Activated naive CD8-positive, alpha-beta T cell treated with anti-CD3 and anti-CD28 coated beads, Interleukin-2, amount 50 U/mL, for 24 hours (primary cell): ENCODE measurements around the gene MTUS2.
A peak's percentile ranks its signal among the peaks of the same experiment; 100 is the strongest.

Source experiments
- ATAC-seq: fragments of 150-1000 bp; cut with Tn5 transposase; one replicate; pipeline ENCODE4 v1.10.0; 2021
- DNase-seq: peaks from one replicate; pipeline ENCODE4 v3.0.0; 2021
- H3K27ac Mint-ChIP-seq: one replicate; pipeline ENCODE4 v1.8.0; 2021; ENCODE audit warnings: mild to moderate bottlenecking, mixed read lengths
- H3K27me3 Mint-ChIP-seq: one replicate; pipeline ENCODE4 v1.8.0; 2021; ENCODE audit warnings: mixed read lengths
- H3K36me3 Mint-ChIP-seq: one replicate; pipeline ENCODE4 v1.8.0; 2021; ENCODE audit warnings: low read depth, mixed read lengths
- H3K4me1 Mint-ChIP-seq: one replicate; pipeline ENCODE4 v1.8.0; 2021; ENCODE audit warnings: mixed read lengths
- H3K4me3 Mint-ChIP-seq: one replicate; pipeline ENCODE4 v1.8.0; 2021; ENCODE audit warnings: mild to moderate bottlenecking, moderate library complexity, mixed read lengths
- H3K9me3 Mint-ChIP-seq: one replicate; pipeline ENCODE4 v1.8.0; 2021; ENCODE audit warnings: mixed read lengths

MTUS2 gene

DNA sequence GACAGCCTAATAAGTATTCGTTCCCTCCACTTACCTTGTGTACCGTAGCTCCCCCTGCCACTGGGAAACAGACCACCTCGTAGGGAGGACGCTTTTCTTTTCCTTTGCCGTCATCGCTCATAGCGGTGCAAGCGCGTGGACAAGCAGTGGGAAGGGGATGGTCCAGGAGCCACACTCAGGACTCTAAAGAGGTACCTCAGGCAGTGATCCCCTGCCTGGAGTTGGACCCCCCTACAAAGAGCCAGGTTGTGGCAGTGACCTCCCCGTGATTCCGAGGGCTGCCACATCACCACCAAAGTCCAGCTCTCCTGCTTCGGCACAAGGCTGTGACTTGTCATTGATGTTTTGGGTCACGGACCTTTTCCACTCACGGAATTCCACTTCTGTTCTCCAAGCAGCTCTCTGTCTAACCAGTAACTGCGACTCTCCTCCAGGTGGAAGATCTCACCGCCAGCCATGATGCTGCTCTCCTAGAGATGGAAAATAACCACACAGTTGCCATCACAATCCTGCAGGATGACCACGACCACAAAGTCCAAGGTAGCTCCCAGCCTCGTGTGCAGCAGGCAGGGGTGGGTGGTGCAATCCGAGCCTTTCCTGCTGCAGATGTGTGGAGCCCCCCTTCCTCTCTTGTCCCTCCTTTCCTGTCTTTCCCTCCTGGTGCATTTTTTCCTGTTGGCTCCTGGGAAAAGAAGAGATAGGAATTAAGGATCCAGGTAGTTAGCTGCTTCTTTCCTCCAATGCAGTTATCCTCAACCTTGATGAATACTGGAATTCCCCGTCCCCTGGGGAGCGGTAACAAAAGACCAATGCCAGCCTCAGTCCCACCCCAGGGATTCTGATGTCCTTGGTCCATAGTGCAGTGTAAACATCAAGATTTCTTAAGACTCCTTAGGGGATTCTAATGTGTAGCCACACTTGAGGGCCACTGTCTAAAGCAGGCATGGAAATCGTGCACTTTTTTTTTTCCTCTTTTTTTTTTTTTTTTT is 667.6 kb downstream of the MTUS2 start:
- Mint-ChIP-seq H3K36me3 (no peaks in the 10 kb centered on the region), H3K27me3 (peaks cover 13% of the 10 kb centered on the region), H3K4me1 (peaks cover 1% of the 10 kb centered on the region), H3K27ac (no peak overlapping the region), H3K9me3 (no peaks in the 10 kb centered on the region), H3K4me3 (no peak overlapping the region)
- DNase-seq (no peak), ATAC-seq (no peak)

- DNase-seq (no peak), ATAC-seq (no peak)
- Mint-ChIP-seq H3K9me3 (no peaks in the 10 kb centered on the region), H3K36me3 (no peaks in the 10 kb centered on the region), H3K4me3 (no peak overlapping the region), H3K4me1 (peaks cover 3% of the 10 kb centered on the region), H3K27me3 (peaks cover 16% of the 10 kb centered on the region), H3K27ac (no peak overlapping the region)
Observed at GRCh38 chr13:29489650-29490560, 669.8 kb downstream of the MTUS2 start.

DNA sequence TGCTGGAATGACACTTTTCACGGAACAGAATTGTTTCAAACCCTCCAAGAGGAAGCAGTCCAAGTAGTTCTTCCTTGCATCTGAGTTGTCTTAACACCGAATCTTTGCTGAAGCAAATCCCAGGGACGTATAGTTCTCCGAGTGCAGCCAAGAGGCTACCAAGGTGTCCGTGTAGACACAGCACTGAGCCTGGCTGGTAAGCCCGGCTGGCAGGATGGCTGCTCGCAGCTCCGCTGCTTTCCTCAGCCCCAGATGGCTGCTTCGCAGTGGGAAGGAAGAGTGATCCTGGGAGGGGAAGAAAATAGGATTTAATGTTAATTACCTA is 670.4 kb downstream of the MTUS2 start:
- ATAC-seq (no peak), DNase-seq (no peak)
- Mint-ChIP-seq H3K27me3 (peaks cover 19% of the 10 kb centered on the region), H3K9me3 (no peaks in the 10 kb centered on the region), H3K36me3 (no peaks in the 10 kb centered on the region), H3K4me3 (no peak overlapping the region), H3K4me1 (peaks cover 3% of the 10 kb centered on the region), H3K27ac (no peak overlapping the region)

- peaks cover 3% of the 10 kb centered on the region for H3K4me1 Mint-ChIP-seq
Observed at GRCh38 chr13:29491248-29491647, 671.1 kb downstream of the MTUS2 start.

DNA sequence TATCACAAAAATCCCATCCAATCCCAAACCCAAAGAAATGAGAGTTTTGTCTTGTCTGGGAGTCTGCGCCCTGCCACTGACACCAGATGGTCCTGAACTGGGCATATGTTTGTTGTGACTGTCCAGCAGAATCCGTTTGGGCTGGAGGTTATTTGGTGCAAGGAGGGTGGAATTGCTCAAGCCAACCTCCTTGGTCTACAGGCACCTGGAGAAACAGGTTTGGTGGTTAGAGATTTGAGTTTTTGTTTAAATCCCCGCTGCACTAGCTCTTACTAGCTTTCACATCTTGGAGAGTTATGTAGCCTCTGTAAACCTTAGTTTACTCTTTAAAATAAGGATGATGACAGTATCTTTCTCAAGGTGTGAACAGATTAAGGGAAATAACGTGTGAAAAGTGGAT is 673.7 kb downstream of the MTUS2 start:
- peaks cover 18% of the 10 kb centered on the region for H3K27me3 Mint-ChIP-seq
- DNase-seq: no peak

More at GRCh38 chr13:29491248-29491647, 671.1 kb downstream of the MTUS2 start:
- DNase-seq (no peak), ATAC-seq (no peak)
- Mint-ChIP-seq H3K27me3 (peaks cover 21% of the 10 kb centered on the region), H3K4me3 (no peak overlapping the region), H3K36me3 (no peaks in the 10 kb centered on the region), H3K27ac (no peak overlapping the region), H3K9me3 (no peaks in the 10 kb centered on the region)

GRCh38 chr13:29494520-29494919 is 674.4 kb downstream of the MTUS2 start:
- H3K27me3 Mint-ChIP-seq: peaks cover 20% of the 10 kb centered on the region
- H3K36me3 Mint-ChIP-seq: no peaks in the 10 kb centered on the region
- no peak overlapping the region for H3K27ac Mint-ChIP-seq
- no peak overlapping the region for H3K4me3 Mint-ChIP-seq
- peaks cover 11% of the 10 kb centered on the region for H3K4me1 Mint-ChIP-seq
- ATAC-seq (no peak), DNase-seq (no peak)
- no peaks in the 10 kb centered on the region for H3K9me3 Mint-ChIP-seq

More for the DNA sequence above, 673.7 kb downstream of the MTUS2 start:
- Mint-ChIP-seq H3K27ac (no peak overlapping the region), H3K36me3 (no peaks in the 10 kb centered on the region), H3K4me1 (peaks cover 11% of the 10 kb centered on the region), H3K9me3 (no peaks in the 10 kb centered on the region), H3K4me3 (no peak overlapping the region)
- ATAC-seq: no peak

GRCh38 chr13:29496241-29496712 is 676.1 kb downstream of the MTUS2 start:
- Mint-ChIP-seq H3K27ac (peak overlapping the region; percentile 65), H3K4me1 (peaks cover 11% of the 10 kb centered on the region), H3K36me3 (no peaks in the 10 kb centered on the region), H3K9me3 (no peaks in the 10 kb centered on the region), H3K4me3 (no peak overlapping the region), H3K27me3 (peaks cover 21% of the 10 kb centered on the region)
- no peak for DNase-seq
- ATAC-seq: peak; percentile 16

DNA sequence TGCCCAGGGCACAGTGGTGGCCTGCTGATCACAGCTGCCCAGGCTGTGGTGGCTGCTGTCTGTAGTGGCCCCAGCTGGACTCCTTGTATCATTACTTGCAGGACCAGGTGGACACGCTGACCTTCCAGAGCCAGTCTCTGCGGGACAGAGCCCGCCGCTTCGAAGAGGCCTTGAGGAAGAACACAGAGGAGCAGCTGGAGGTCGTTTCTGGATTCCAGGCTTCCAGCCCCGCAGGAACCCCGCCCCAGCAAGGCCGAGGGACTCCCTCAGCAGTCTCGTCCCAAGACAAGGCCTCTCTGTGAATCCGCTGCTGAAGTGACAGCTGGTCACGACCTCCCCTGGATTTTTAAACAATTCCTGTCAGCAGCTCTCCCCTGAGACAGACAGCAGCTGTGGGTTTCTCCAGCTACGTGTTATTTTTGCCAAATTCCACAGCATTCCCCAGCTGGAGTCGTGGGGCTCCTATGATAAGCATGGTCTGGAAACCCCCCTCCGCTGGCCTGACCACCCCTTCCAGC is 677.1 kb downstream of the MTUS2 start:
- H3K4me3 Mint-ChIP-seq: no peak overlapping the region

DNA sequence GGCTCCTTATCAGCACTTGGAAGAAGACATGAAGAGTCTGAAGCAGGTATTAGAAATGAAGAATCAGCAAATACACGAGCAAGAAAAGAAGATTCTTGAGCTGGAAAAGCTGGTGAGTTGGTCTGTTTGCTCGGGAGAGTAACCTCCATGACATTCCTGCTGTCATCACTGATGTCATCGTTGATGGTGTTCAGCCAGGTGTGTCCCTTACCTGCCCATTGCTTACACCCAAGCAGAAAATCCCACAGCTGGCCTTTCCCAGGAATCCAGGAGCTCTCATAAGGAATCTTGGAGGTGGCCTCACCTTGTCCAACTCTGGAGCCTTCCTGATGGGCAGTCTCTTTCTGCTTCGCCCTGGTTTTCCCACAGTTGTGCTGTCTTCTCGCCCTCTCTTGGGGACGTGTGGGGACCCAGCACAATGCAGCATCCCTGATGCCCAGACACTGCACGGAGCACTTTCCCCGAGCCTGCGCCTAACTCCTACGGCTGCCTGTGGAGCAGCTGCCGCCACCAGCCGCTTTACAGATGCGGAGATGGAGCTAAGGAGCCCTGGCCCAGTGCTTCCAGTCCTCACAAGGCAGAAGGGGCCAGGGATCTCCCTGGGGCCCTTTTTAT is 678.4 kb downstream of the MTUS2 start:
- Mint-ChIP-seq H3K27ac (no peak overlapping the region), H3K27me3 (peaks cover 33% of the 10 kb centered on the region), H3K36me3 (no peaks in the 10 kb centered on the region), H3K9me3 (no peaks in the 10 kb centered on the region), H3K4me3 (no peak overlapping the region), H3K4me1 (peaks cover 11% of the 10 kb centered on the region)
- ATAC-seq (no peak), DNase-seq (no peak)

More for the DNA sequence above, 677.1 kb downstream of the MTUS2 start:
- H3K9me3 Mint-ChIP-seq: no peaks in the 10 kb centered on the region
- no peak overlapping the region for H3K27ac Mint-ChIP-seq
- H3K36me3 Mint-ChIP-seq: no peaks in the 10 kb centered on the region
- DNase-seq (no peak), ATAC-seq (no peak)
- H3K4me1 Mint-ChIP-seq: peaks cover 11% of the 10 kb centered on the region
- H3K27me3 Mint-ChIP-seq: peaks cover 25% of the 10 kb centered on the region

GRCh38 chr13:29499506-29500165 is 679.5 kb downstream of the MTUS2 start:
- no peak overlapping the region for H3K27ac Mint-ChIP-seq
- no peaks in the 10 kb centered on the region for H3K9me3 Mint-ChIP-seq
- H3K4me1 Mint-ChIP-seq: peaks cover 8% of the 10 kb centered on the region
- no peak for DNase-seq
- H3K36me3 Mint-ChIP-seq: no peaks in the 10 kb centered on the region
- no peak overlapping the region for H3K4me3 Mint-ChIP-seq
- H3K27me3 Mint-ChIP-seq: peaks cover 38% of the 10 kb centered on the region
- ATAC-seq: no peak

- H3K4me1 Mint-ChIP-seq: peaks cover 8% of the 10 kb centered on the region
- peaks cover 36% of the 10 kb centered on the region for H3K27me3 Mint-ChIP-seq
- no peak overlapping the region for H3K27ac Mint-ChIP-seq
- no peak overlapping the region for H3K4me3 Mint-ChIP-seq
- DNase-seq (no peak), ATAC-seq (no peak)
- H3K36me3 Mint-ChIP-seq: no peaks in the 10 kb centered on the region
- no peaks in the 10 kb centered on the region for H3K9me3 Mint-ChIP-seq
Observed at GRCh38 chr13:29500386-29500785, 680.2 kb downstream of the MTUS2 start.

- H3K27ac Mint-ChIP-seq: no peak overlapping the region
Observed at GRCh38 chr13:29501674-29502073, 681.5 kb downstream of the MTUS2 start.

DNA sequence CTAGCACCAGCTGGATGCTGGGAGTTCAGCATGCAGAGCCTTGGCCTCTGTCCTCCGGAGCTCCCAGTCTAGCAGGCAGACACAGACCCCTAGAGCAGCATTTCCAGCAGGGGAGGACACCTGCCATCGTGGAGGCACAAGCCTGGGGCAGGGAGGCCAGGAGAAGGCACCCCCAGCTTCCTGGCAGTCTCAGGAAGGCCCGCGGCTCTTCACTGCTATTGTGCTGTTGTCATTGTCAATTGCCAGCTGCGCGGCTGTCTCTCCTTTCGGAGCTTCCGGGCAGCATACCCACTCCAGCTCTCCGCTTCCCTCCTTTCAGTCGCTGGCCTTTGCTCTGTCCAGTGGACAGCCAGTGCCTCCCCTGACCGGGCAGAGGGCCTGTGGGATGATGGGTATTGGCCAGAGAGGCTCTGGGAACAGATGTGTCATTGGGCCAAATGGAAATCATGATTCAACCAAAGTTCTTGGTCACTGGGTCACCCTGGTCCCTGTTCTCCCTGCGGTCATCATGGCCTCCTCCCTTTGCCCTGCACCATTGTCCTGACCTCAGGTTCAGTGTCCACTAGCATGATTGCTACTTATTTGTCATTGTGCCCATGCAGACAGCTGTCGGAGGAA is 682.4 kb downstream of the MTUS2 start:
- Mint-ChIP-seq H3K9me3 (no peaks in the 10 kb centered on the region), H3K27ac (no peak overlapping the region), H3K4me3 (no peak overlapping the region), H3K27me3 (peaks cover 24% of the 10 kb centered on the region), H3K36me3 (no peaks in the 10 kb centered on the region), H3K4me1 (no peaks in the 10 kb centered on the region)
- DNase-seq (no peak), ATAC-seq (no peak)

More at GRCh38 chr13:29501674-29502073, 681.5 kb downstream of the MTUS2 start:
- ATAC-seq: no peak
- Mint-ChIP-seq H3K9me3 (no peaks in the 10 kb centered on the region), H3K36me3 (no peaks in the 10 kb centered on the region), H3K4me1 (peaks cover 3% of the 10 kb centered on the region), H3K4me3 (no peak overlapping the region), H3K27me3 (peaks cover 28% of the 10 kb centered on the region)
- DNase-seq: no peak
